HCT116 (cell line): ENCODE data around the gene FAM227A. TPM values are rescaled to one million over a fixed set of nuclear protein-coding genes. Genes with fewer than 3 reads are reported as not detected.

Source experiments
- ATAC-seq: fragments of 200-7000 bp; cut with Tn5 transposase; 2 replicates; pipeline ENCODE4 v1.9.1; 2020; ENCODE audit warnings: mild to moderate bottlenecking, moderate library complexity
- BruUV-seq: library from RNA; stranded (reverse); fragments of 400-500 nt; replicated peaks from 2 replicates; lab custom pipeline; 2021; lab: Mats Ljungman, UMichigan
- CTCF ChIA-PET: fragments of 300-600 bp; sonication (Branson Sonifier 250); formaldehyde crosslinking; loops from one replicate; lab custom pipeline; 2021; ENCODE audit warnings: antibody characterized with exemption; lab: Charles Lee
- POLR2A ChIA-PET: fragments of 300-600, 350-600 bp; sonication (Branson Sonifier 250); formaldehyde crosslinking; loops from one replicate; lab custom pipeline; 2021; ENCODE audit warnings: antibody characterized with exemption; lab: Charles Lee
- RAD21 ChIA-PET, 2 experiments: fragments of 300-600 bp; sonication (Branson Sonifier 250); formaldehyde crosslinking; loops; one replicate each; lab custom pipeline; 2023; ENCODE audit warnings: low total read pairs in 2 of 2; ENCODE audit not compliant: uncharacterized antibody in 2 of 2, unreplicated experiment in 2 of 2, low non-redundant PET in 1 of 2; lab: Charles Lee
- DNase-seq: peaks from one replicate; pipeline ENCODE4 v3.0.0-alpha.2; 2010; ENCODE audit warnings: low read depth, low spot score
- H2AFZ ChIP-seq: fragments of 200-600 bp; shearing (Covaris generic), sonication (generic); 2 replicates; pipeline ENCODE4 v1.6.1; 2017; ENCODE audit warnings: low read depth, mixed run types, mixed read lengths, antibody characterized with exemption, low read length; ENCODE audit not compliant: poor library complexity, severe bottlenecking
- H3K27ac ChIP-seq: 2 replicates; pipeline ENCODE4 v1.5.1; 2012; ENCODE audit warnings: low read depth, low read length
- H3K27me3 ChIP-seq: fragments of 200-600 bp; sonication (generic); 2 replicates; pipeline ENCODE4 v1.6.1; 2016; ENCODE audit warnings: mixed run types, low read length, mixed read lengths; ENCODE audit not compliant: insufficient read depth
- H3K36me3 ChIP-seq, 2 experiments: fragments of 200-500 bp in 1 of 2; fragments of 200-600 bp in 1 of 2; sonication (Bioruptor generic) in 1 of 2; sonication (generic) in 1 of 2; 2 replicates each; pipeline versions ENCODE4 v1.5.1 to v1.6.1; 2014 to 2016; ENCODE audit warnings: low read length in 2 of 2, inconsistent platforms in 1 of 2, mixed read lengths in 1 of 2, mixed run types in 1 of 2; ENCODE audit not compliant: insufficient read depth in 2 of 2, control insufficient read depth in 1 of 2
- H3K4me1 ChIP-seq, 2 experiments: fragments of 200-600 bp in 1 of 2; sonication (generic) in 1 of 2; 2 replicates each; pipeline versions ENCODE4 v1.5.1 to v1.6.1; 2012 to 2017; ENCODE audit warnings: low read length in 2 of 2, inconsistent platforms in 1 of 2, mild to moderate bottlenecking in 1 of 2, mixed read lengths in 1 of 2, mixed run types in 1 of 2, moderate library complexity in 1 of 2; ENCODE audit not compliant: insufficient read depth in 2 of 2, control insufficient read depth in 1 of 2
- H3K4me2 ChIP-seq: fragments of 200-600 bp; sonication (generic); 2 replicates; pipeline ENCODE4 v1.6.1; 2017; ENCODE audit warnings: mixed run types, low read length, mixed read lengths
- H3K4me3 ChIP-seq, 2 experiments: fragments of 200-600 bp in 1 of 2; sonication (generic) in 1 of 2; replicated peaks in 1 of 2; 2 replicates each; pipeline ENCODE4 v1.5.1; 2011 to 2016; ENCODE audit warnings: low read length in 2 of 2, control low read depth in 1 of 2, low read depth in 1 of 2, mild to moderate bottlenecking in 1 of 2, mixed read lengths in 1 of 2, mixed run types in 1 of 2
- H3K79me2 ChIP-seq: fragments of 200-600 bp; sonication (generic); 2 replicates; pipeline ENCODE4 v1.6.1; 2017; ENCODE audit warnings: mild to moderate bottlenecking, mixed run types, low read length, moderate library complexity, mixed read lengths; ENCODE audit not compliant: insufficient read depth
- H3K9ac ChIP-seq: fragments of 200-600 bp; sonication (generic); 2 replicates; pipeline ENCODE4 v1.6.1; 2016; ENCODE audit warnings: low read length, mixed read lengths
- H3K9me2 ChIP-seq: fragments of 200-600 bp; sonication (generic), shearing (Covaris generic); 2 replicates; pipeline ENCODE4 v1.6.1; 2017; ENCODE audit warnings: mixed run types, mild to moderate bottlenecking, moderate library complexity; ENCODE audit not compliant: insufficient read depth
- H3K9me3 ChIP-seq, 2 experiments: fragments of 200-500 bp in 1 of 2; fragments of 200-600 bp in 1 of 2; sonication (Bioruptor generic) in 1 of 2; sonication (generic) in 1 of 2; 2 replicates each; pipeline ENCODE4 v1.6.1; 2014 to 2017; ENCODE audit warnings: low read length in 2 of 2, mixed read lengths in 2 of 2, inconsistent platforms in 1 of 2, low read depth in 1 of 2, mild to moderate bottlenecking in 1 of 2, mixed run types in 1 of 2, moderate library complexity in 1 of 2; ENCODE audit not compliant: control insufficient read depth in 1 of 2, insufficient read depth in 1 of 2
- H4K20me1 ChIP-seq: fragments of 200-600 bp; sonication (generic), shearing (Covaris generic); 2 replicates; pipeline ENCODE4 v1.6.1; 2017; ENCODE audit warnings: mixed run types, mild to moderate bottlenecking, moderate library complexity; ENCODE audit not compliant: insufficient read depth
- ATF3 ChIP-seq: IDR thresholded peaks from 2 replicates; pipeline ENCODE4 v1.6.1; 2012
- CEBPB ChIP-seq: IDR thresholded peaks from 2 replicates; pipeline ENCODE4 v1.6.1; 2012; ENCODE audit warnings: low read depth
- CTCF ChIP-seq, 3 experiments: fragments of 200-600 bp in 1 of 3; sonication (generic) in 1 of 3; IDR thresholded peaks in 2 of 3; conservative IDR thresholded peaks in 1 of 3; 2 replicates each; pipeline ENCODE4 v1.5.1; 2012 to 2017; ENCODE audit warnings: low read depth in 2 of 3, low read length in 2 of 3, antibody characterized with exemption in 1 of 3, borderline replicate concordance in 1 of 3, control low read depth in 1 of 3, mild to moderate bottlenecking in 1 of 3, mixed read lengths in 1 of 3, mixed run types in 1 of 3, moderate library complexity in 1 of 3; ENCODE audit not compliant: insufficient read depth in 1 of 3
- EGR1 ChIP-seq: IDR thresholded peaks from 2 replicates; pipeline ENCODE4 v1.6.1; 2012; ENCODE audit warnings: low read depth
- ELF1 ChIP-seq: IDR thresholded peaks from 2 replicates; pipeline ENCODE4 v1.6.1; 2012; ENCODE audit warnings: low read depth, borderline replicate concordance
- EZH2 ChIP-seq: fragments of 200-600 bp; sonication (generic); IDR thresholded peaks from 2 replicates; pipeline ENCODE4 v1.6.1; 2017; ENCODE audit warnings: antibody characterized with exemption, mixed run types
- EZH2phosphoT487 ChIP-seq: fragments of 200-600 bp; IDR thresholded peaks from 2 replicates; pipeline ENCODE4 v1.6.1; 2018; ENCODE audit warnings: antibody characterized with exemption, borderline replicate concordance
- FOSL1 ChIP-seq: IDR thresholded peaks from 2 replicates; pipeline ENCODE4 v1.6.1; 2012; ENCODE audit warnings: low read depth
- JUND ChIP-seq: IDR thresholded peaks from 2 replicates; pipeline ENCODE4 v1.6.1; 2012
- POLR2A ChIP-seq: IDR thresholded peaks from 2 replicates; pipeline ENCODE4 v1.7.0; 2011; ENCODE audit warnings: borderline replicate concordance; ENCODE audit not compliant: insufficient read depth, insufficient read length; ENCODE audit errors: extremely low read depth
- POLR2AphosphoS5 ChIP-seq: IDR thresholded peaks from 2 replicates; pipeline ENCODE4 v1.6.1; 2011; ENCODE audit warnings: mild to moderate bottlenecking, low read depth, low read length, moderate library complexity
- REST ChIP-seq: IDR thresholded peaks from 2 replicates; pipeline ENCODE4 v1.6.1; 2012; ENCODE audit warnings: low read depth
- SIN3A ChIP-seq: IDR thresholded peaks from 2 replicates; pipeline ENCODE4 v1.6.1; 2012; ENCODE audit warnings: low read depth
- SP1 ChIP-seq: IDR thresholded peaks from 2 replicates; pipeline ENCODE4 v1.6.1; 2012; ENCODE audit warnings: low read depth
- TCF7L2 ChIP-seq: IDR thresholded peaks from 2 replicates; pipeline ENCODE4 v1.7.0; 2011; ENCODE audit warnings: borderline replicate concordance, inconsistent platforms; ENCODE audit not compliant: insufficient read depth, insufficient read length; ENCODE audit errors: extremely low read depth
- YY1 ChIP-seq: IDR thresholded peaks from 2 replicates; pipeline ENCODE4 v1.6.1; 2011; ENCODE audit warnings: low read length, low read depth, moderate library complexity, mild to moderate bottlenecking; ENCODE audit not compliant: insufficient replicate concordance; ENCODE audit errors: extremely low read depth
- ZNF274 ChIP-seq: fragments of 200-500 bp; sonication (Bioruptor generic); IDR thresholded peaks from 2 replicates; pipeline ENCODE4 v1.6.1; 2014; ENCODE audit warnings: mild to moderate bottlenecking, low read depth, low read length, inconsistent platforms
- intact Hi-C: fragments of 100-400 bp; cut with micrococcal nuclease; formaldehyde crosslinking; loops from 2 replicates; pipeline ENCODE4 v1.10.0; 2022
- total RNA-seq: library from RNA; stranded (reverse); gene quantifications from one replicate; pipeline ENCODE4 v1.2.1, GENCODE V29; 2021; ENCODE audit not compliant: unreplicated experiment

Gene FAM227A
- total RNA-seq, 1 experiment from 2014 or later: 3.9 TPM

- no peak overlapping the region for H3K27ac ChIP-seq
- H4K20me1 ChIP-seq: no peaks in the 10 kb centered on the region
- POLR2A ChIA-PET: no interaction called here
- H3K9ac ChIP-seq: no peak overlapping the region
- no peaks in the 10 kb centered on the region for H3K9me3 ChIP-seq
- no peaks in the 10 kb centered on the region for H3K36me3 ChIP-seq
- H2AFZ ChIP-seq: no peak overlapping the region
- no peak for DNase-seq
- H3K4me3 ChIP-seq: no peak overlapping the region
- H3K4me1 ChIP-seq: peaks cover 4 to 24% of the 10 kb centered on the region in 2 experiments; a peak in 3 of 4 replicates
- intact Hi-C loops: no loop called here
- no peaks in the 10 kb centered on the region for H3K9me2 ChIP-seq
- peaks cover 12% of the 10 kb centered on the region for H3K79me2 ChIP-seq
- no peak overlapping the region for H3K4me2 ChIP-seq
- RAD21 ChIA-PET: no interaction called here
- CTCF ChIA-PET: no interaction called here
- no TSS peak for BruUV-seq
- H3K27me3 ChIP-seq: no peaks in the 10 kb centered on the region
- TF ChIP-seq POLR2AphosphoS5 (no peak), CTCF (IDR thresholded peaks at IDR 0.05 in 2 of 3, conservative IDR thresholded peaks at IDR 0.05 in 1 of 3; ENCODE audit: borderline replicate concordance in 1 of 3, insufficient read depth in 1 of 3, low read depth in 2 of 3, low read length in 2 of 3) (no peak), CEBPB (no peak), TCF7L2 (no peak), FOSL1 (no peak), POLR2A (no peak), EGR1 (no peak), SP1 (no peak), YY1 (no peak), REST (no peak), ELF1 (no peak), EZH2 (no peak), ATF3 (no peak), JUND (no peak), ZNF274 (no peak), SIN3A (no peak), EZH2phosphoT487 (no peak)
- ATAC-seq: no peak
These were observed 2.5 kb downstream of the FAM227A start for GRCh38 chr22:38653741-38654140.
